Measurements from ENCODE around the gene TELO2. TPM values are rescaled to one million over a fixed set of nuclear protein-coding genes. Genes with fewer than 3 reads are reported as not detected.

Gene TELO2
- polyA plus RNA-seq, 5 donors = 18.0 to 51.4 (median 35.5) TPM

DNA sequence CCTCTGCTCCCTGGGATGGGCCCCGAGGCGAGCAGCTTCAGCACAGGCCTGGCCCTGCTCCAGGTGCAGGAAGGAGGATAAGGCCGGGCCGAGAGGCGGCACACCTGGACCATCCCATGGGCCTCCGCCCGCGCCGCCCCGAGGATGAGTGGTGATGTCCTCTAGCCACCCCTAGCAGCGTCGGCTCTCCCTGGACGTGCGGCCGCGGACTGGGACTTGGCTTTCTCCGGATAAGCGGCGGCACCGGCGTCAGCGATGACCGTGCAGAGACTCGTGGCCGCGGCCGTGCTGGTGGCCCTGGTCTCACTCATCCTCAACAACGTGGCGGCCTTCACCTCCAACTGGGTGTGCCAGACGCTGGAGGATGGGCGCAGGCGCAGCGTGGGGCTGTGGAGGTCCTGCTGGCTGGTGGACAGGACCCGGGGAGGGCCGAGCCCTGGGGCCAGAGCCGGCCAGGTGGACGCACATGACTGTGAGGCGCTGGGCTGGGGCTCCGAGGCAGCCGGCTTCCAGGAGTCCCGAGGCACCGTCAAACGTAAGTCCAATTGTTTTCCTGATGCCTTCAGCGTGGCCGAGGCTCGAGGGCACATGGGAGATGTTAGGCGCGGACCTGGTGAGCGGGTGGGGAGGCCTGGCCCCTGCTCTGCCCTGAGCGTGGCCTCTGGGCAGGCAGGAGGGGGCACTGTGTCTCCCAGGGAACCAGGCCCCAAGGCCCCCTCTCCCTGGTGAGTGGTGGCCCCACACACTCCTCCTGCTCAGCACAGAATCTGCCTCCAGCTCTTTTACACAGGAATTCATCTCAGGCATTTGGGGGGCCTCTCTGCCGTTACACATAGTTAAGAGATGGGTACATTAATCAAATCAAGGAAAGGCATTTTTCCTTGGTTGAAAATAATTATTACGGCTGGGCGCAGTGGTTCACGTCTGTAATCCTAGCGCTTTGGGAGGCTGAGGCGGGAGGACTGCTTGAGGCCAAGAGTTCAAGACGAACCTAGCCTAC is 41.2 kb downstream of the TELO2 start:
- no peak for DNase-seq

- DNase-seq = no peak
These were observed 42.5 kb downstream of the TELO2 start for GRCh38 chr16:1535391-1536291.

DNA sequence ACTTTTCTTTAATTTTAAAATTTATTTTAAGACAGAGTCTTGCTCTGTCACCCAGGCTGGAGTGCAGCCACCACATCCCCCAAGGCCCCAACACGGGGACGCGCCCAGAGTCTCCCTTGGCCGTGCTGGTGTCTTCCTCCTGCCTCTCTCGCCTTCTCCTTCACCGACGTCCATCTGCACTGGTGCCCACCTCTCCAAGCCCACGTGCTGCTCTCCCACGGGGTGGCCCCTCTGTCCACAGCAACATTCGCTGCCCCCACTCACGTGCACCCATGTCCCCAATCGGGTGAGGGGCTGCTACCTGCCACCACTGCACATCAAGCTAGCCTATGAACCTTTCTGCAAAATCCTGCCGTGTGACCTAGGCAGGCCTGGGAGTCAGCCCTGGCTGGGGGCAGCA is 43.4 kb downstream of the TELO2 start:
- no peak for DNase-seq

DNA sequence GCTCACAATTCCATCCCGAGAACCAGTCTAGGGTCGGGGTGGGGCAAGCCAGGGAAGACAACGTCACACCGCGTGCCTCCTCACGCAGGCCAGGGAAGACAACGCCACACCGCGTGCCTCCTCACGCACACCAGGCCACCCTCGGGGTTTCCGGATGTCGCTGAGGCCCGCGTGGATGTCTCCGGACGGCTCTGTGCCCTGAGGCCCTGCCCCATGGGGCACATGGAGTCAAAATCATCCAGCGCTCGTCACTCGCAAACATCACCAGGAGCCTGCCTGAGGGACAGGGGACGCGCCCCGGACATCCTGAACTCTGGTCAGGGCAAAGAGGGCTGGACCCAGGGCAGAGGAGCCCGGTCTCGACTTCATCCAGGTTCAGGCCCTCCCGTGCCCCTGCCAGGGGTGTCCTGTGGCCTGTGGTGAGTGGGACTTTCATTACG is 44.0 kb downstream of the TELO2 start:
- DNase-seq = no peak

GRCh38 chr16:1537763-1538289 is 44.7 kb downstream of the TELO2 start:
- DNase-seq = no peak

- DNase-seq = no peak
These were observed 45.8 kb downstream of the TELO2 start for GRCh38 chr16:1538804-1539520.

DNA sequence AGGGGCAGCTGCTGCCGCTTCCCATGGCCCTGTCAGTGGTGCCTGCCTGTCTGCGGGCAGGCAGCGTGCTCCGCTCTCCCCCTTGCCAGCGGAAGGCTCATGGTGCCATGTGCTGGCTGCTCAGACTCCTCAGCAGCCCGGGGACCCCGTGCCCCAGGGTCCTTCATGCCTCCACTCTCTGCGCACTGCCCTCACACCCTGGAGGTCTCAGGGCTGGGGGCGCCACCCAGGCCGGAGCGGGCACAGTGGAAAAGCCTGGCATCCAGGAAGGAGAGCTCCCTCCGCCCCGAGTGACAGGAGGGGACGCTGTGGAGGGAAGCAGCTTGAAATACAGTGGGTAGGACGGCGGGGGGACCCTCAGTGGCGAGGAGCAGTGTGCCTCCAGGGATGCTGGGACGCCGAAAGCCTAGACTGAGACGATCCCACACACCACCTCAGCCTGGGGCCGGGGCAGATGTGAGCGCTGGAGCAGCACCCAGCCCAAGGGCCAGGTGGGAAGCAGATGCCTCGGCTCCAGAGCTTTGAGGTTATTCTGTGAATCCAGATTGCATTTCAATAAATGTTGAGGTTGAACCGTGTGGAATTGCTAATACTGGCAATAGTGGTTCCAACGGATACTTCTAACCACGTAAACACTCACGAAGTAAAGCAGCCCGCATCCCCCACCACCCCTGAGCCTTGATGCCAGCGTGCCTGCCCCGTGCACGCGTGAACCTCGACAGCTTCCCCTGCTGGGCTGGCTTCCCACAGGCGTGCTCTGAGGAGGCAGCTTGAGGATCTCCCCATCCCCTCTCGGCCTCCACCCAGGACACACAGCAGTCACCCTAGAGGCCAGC is 46.8 kb downstream of the TELO2 start:
- DNase-seq = no peak

DNA sequence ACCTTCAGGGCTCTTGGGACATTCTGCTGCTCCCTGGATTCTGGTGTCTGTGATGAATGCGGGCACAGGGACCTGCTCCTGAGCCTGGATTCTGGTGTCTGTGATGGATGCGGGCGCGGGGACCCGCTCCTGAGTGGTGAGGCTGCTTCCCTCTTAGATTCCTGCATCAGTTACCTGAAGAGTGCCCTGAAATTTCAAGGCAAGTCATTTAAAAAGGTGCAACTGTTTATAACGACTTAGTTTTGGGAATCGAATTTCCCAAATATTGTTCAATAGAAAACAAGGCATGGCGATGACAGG is 47.3 kb downstream of the TELO2 start:
- no peak for DNase-seq

GRCh38 chr16:1541293-1542165 is 48.4 kb downstream of the TELO2 start:
- no peak for DNase-seq

DNA sequence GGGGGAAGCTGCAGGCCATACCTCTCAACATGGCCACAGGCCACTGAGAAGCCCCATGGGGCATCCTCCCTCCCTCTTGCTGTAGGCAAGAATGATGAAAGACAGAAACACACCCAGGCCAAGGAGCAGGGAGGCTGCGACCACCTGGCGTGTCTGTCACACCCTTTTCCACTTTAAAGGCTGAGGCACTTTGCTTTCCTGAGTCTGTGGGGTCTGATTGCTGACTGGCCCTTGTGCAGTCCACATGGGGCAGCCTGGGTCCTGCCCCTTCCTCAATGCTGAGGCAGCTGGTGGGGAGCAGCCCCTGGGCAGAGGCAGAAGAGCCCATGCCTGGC is 49.0 kb downstream of the TELO2 start:
- no peak for DNase-seq

- no peak for DNase-seq
These were observed 49.4 kb downstream of the TELO2 start for GRCh38 chr16:1542533-1542932.

DNA sequence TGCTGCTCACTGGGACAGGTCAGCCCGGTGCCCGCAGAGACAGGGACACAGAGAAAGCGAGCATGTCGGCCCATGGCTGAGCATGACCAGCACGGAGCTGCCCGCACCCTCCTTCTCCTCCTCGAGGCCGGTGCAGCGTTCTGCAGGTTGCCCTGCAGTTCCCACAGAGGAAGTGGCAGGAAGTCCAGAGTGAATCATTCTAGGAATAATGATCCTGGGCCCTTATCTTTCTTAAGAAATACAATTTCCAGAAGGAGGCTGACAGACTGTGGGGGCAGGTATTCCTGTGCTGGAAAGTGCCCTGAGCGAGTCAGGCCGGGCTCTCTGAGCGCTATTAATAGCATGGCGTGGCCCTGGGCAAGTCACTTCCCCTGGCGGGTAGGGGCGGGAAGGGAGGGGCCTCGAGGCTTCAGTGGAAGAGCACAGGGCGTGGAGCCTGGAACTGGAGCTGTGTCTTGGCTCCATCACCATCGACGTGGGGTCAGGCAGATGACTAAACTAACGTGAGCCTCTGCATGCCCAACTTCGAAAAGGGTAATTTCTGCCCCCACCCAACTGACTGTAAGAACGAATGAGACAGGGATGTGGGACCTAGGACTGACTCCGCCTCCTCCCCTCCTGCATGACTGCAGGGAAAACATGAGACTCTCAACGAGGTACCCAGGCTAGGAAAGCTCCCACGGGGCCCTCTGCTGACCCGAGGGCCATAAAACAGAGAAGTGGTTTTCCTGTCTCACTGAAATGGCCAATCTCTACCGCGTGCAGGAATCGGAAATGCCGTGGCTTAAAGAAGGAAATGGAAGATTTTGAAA is 50.1 kb downstream of the TELO2 start:
- DNase-seq = peak in 1 of 2 donors; percentile 19

GRCh38 chr16:1545044-1546040 is 52.2 kb downstream of the TELO2 start:
- peak in 1 of 2 donors; percentile 23 for DNase-seq

GRCh38 chr16:1546430-1546829 is 53.3 kb downstream of the TELO2 start:
- no peak for DNase-seq

DNA sequence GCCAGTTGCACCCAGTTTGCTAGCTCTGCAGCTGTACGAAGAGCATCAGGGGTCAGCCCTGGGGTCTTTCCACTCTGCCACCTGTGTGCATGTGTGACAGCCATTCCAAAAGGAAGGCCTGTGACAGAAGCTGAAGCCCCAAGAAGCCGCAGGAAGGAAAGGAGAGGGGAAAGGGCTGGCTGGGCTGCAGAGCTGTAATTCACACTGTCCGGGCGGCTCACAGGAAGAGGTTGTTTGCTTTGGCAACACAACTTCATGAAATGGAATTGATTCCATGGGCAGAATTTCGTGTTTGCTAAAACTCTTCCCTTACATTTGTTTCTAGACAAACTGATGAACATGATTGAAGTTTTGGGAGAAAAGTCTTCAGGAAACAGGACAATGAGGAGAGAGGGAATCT is 55.1 kb downstream of the TELO2 start:
- peak in 1 of 2 donors; percentile 9 for DNase-seq

GRCh38 chr16:1548727-1549126 is 55.6 kb downstream of the TELO2 start:
- no peak for DNase-seq

DNA sequence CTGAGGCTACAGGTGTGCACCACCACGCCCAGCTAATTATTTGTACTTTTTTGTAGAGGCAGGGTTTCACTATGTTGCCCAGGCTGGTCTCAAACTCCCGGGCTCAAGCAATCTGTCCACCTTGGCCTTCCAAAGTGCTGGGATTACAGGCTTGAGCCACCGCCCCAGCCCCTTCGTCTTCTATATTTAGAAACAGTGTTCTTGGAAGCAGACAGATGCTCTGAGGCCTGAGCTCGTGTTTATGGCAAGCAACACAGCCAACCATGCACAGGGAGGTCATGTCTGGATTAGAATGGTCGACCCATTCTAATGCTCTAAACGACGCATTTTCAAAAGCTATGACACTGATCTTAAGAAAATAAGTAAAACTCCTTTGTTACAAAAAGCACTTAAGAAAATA is 56.9 kb downstream of the TELO2 start:
- no peak for DNase-seq

- no peak for DNase-seq
These were observed 57.5 kb downstream of the TELO2 start for GRCh38 chr16:1550696-1551095.
